ENCODE measurements around the gene TSPAN31.

The TSPAN31 gene

GRCh38 chr12:57729321-57729844 lies 15.5 kb upstream of the TSPAN31 start:
- DNase-seq (ENCODE audit: low read depth, low spot score) = no peak
- no peaks in the 10 kb centered on the region for H3K9me3 ChIP-seq (ENCODE audit: control insufficient read depth, insufficient read depth, low read length)
- WGBS (ENCODE audit: insufficient coverage, insufficient read length) = no CpG with 5 or more reads among the region's 5 CpGs
- no peak overlapping the region for H3K4me3 ChIP-seq (ENCODE audit: low read length)
- peaks cover 40% of the 10 kb centered on the region for H3K27me3 ChIP-seq (ENCODE audit: control insufficient read depth, insufficient read depth, low read length)
- H3K27ac ChIP-seq (ENCODE audit: low read length) = no peak overlapping the region
- no peaks in the 10 kb centered on the region; the same call in 1 of the 2 replicates for H3K36me3 ChIP-seq (ENCODE audit: control insufficient read depth, insufficient read depth, low read length)
- H3K4me1 ChIP-seq (ENCODE audit: control insufficient read depth, insufficient read depth, low read length) = peaks cover 8% of the 10 kb centered on the region

GRCh38 chr12:57730336-57731067 lies 14.3 kb upstream of the TSPAN31 start:
- H3K27me3 ChIP-seq (ENCODE audit: control insufficient read depth, insufficient read depth, low read length) = peaks cover 48% of the 10 kb centered on the region
- H3K4me3 ChIP-seq (ENCODE audit: low read length) = no peak overlapping the region
- H3K36me3 ChIP-seq (ENCODE audit: control insufficient read depth, insufficient read depth, low read length) = no peaks in the 10 kb centered on the region; the same call in 1 of the 2 replicates
- no peak overlapping the region for H3K27ac ChIP-seq (ENCODE audit: low read length)
- no CpG with 5 or more reads among the region's 13 CpGs for WGBS (ENCODE audit: insufficient coverage, insufficient read length)
- H3K9me3 ChIP-seq (ENCODE audit: control insufficient read depth, insufficient read depth, low read length) = no peaks in the 10 kb centered on the region
- peaks cover 9% of the 10 kb centered on the region for H3K4me1 ChIP-seq (ENCODE audit: control insufficient read depth, insufficient read depth, low read length)
- no peak for DNase-seq (ENCODE audit: low read depth, low spot score)

DNA sequence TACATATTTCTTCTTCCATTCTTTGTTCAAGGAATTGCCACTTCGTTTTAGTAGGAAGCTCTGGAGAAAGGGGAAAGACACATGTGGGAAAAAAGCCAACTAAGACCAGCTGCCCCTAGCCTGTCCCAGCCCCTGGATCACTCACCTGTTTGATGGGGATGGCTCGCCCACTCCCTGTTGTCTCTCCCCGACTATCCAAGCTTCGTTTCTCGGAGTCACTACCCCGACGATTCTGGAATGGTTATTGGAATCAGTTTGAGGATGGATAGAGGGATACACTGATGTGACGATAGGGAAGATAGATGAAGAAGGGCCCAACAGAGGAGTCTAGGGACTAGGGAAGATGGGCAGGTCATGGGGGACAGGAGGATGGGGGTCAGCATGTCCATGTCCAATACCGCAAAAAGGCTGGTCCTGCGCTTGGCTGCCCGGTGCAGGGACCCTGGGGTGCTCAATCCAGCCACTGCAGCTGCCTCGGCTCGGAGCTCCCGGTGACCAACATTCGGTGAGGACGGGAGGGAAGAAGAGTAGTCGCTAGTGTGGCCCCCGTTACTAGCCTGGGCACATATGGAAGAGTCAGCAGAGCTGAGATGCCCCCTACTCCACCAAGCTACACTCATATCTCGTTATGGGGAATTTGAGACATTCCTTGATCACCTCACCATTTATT lies 13.3 kb upstream of the TSPAN31 start:
- WGBS (ENCODE audit: insufficient coverage, insufficient read length) = no CpG with 5 or more reads among the region's 19 CpGs

GRCh38 chr12:57732270-57732669 lies 12.6 kb upstream of the TSPAN31 start:
- Histone ChIP-seq H3K4me1 (ENCODE audit: control insufficient read depth, insufficient read depth, low read length) (peaks cover 5% of the 10 kb centered on the region), H3K9me3 (ENCODE audit: control insufficient read depth, insufficient read depth, low read length) (no peaks in the 10 kb centered on the region), H3K27ac (ENCODE audit: low read length) (no peak overlapping the region), H3K4me3 (ENCODE audit: low read length) (no peak overlapping the region), H3K36me3 (ENCODE audit: control insufficient read depth, insufficient read depth, low read length) (no peaks in the 10 kb centered on the region), H3K27me3 (ENCODE audit: control insufficient read depth, insufficient read depth, low read length) (peaks cover 53% of the 10 kb centered on the region)
- WGBS (ENCODE audit: insufficient coverage, insufficient read length) = no CpG with 5 or more reads among the region's 4 CpGs
- no peak for DNase-seq (ENCODE audit: low read depth, low spot score)

More for the DNA sequence above, 13.3 kb upstream of the TSPAN31 start:
- DNase-seq (ENCODE audit: low read depth, low spot score) = no peak
- no peaks in the 10 kb centered on the region; the same call in 1 of the 2 replicates for H3K36me3 ChIP-seq (ENCODE audit: control insufficient read depth, insufficient read depth, low read length)
- no peaks in the 10 kb centered on the region for H3K9me3 ChIP-seq (ENCODE audit: control insufficient read depth, insufficient read depth, low read length)
- H3K27me3 ChIP-seq (ENCODE audit: control insufficient read depth, insufficient read depth, low read length) = peaks cover 53% of the 10 kb centered on the region
- peaks cover 9% of the 10 kb centered on the region for H3K4me1 ChIP-seq (ENCODE audit: control insufficient read depth, insufficient read depth, low read length)
- no peak overlapping the region for H3K27ac ChIP-seq (ENCODE audit: low read length)
- no peak overlapping the region for H3K4me3 ChIP-seq (ENCODE audit: low read length)

- DNase-seq (ENCODE audit: low read depth, low spot score) = no peak
- no peaks in the 10 kb centered on the region for H3K9me3 ChIP-seq (ENCODE audit: control insufficient read depth, insufficient read depth, low read length)
- H3K27ac ChIP-seq (ENCODE audit: low read length) = no peak overlapping the region
- peaks cover 53% of the 10 kb centered on the region for H3K27me3 ChIP-seq (ENCODE audit: control insufficient read depth, insufficient read depth, low read length)
- H3K4me3 ChIP-seq (ENCODE audit: low read length) = no peak overlapping the region
- no CpG with 5 or more reads among the region's 11 CpGs for WGBS (ENCODE audit: insufficient coverage, insufficient read length)
- H3K36me3 ChIP-seq (ENCODE audit: control insufficient read depth, insufficient read depth, low read length) = no peaks in the 10 kb centered on the region
- H3K4me1 ChIP-seq (ENCODE audit: control insufficient read depth, insufficient read depth, low read length) = peaks cover 3% of the 10 kb centered on the region; the same call in 1 of the 2 replicates
Measured at GRCh38 chr12:57732726-57733593, 11.9 kb upstream of the TSPAN31 start.

GRCh38 chr12:57733928-57734327 lies 10.9 kb upstream of the TSPAN31 start:
- Histone ChIP-seq H3K4me3 (ENCODE audit: low read length) (no peak overlapping the region), H3K9me3 (ENCODE audit: control insufficient read depth, insufficient read depth, low read length) (no peaks in the 10 kb centered on the region), H3K27me3 (ENCODE audit: control insufficient read depth, insufficient read depth, low read length) (peaks cover 52% of the 10 kb centered on the region), H3K4me1 (ENCODE audit: control insufficient read depth, insufficient read depth, low read length) (peaks cover 3% of the 10 kb centered on the region; the same call in 1 of the 2 replicates), H3K27ac (ENCODE audit: low read length) (no peak overlapping the region), H3K36me3 (ENCODE audit: control insufficient read depth, insufficient read depth, low read length) (no peaks in the 10 kb centered on the region)
- DNase-seq (ENCODE audit: low read depth, low spot score) = no peak
- no CpG with 5 or more reads among the region's 6 CpGs for WGBS (ENCODE audit: insufficient coverage, insufficient read length)

DNA sequence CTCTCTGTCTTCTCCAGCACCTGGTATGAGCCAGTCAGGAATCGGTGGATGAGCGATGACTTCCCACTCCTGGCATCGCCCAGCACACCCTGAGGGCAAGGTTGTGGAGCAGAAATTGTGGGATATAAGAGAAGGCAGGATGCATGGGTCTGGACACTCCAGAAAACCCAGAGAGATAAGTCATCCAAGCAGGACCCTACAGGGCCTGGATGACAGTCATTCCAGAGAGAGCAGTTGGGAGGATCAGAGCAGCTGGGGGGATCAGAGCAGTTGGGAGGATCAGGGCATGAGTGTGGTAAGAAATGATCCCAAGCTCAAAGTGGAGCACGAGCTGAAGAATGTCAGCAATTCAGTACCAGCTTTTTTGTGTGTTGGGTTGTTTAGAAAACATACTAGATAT lies 10.2 kb upstream of the TSPAN31 start:
- Histone ChIP-seq H3K36me3 (ENCODE audit: control insufficient read depth, insufficient read depth, low read length) (no peaks in the 10 kb centered on the region), H3K9me3 (ENCODE audit: control insufficient read depth, insufficient read depth, low read length) (no peaks in the 10 kb centered on the region), H3K27me3 (ENCODE audit: control insufficient read depth, insufficient read depth, low read length) (peaks cover 56% of the 10 kb centered on the region), H3K4me1 (ENCODE audit: control insufficient read depth, insufficient read depth, low read length) (peaks cover 3% of the 10 kb centered on the region; the same call in 1 of the 2 replicates), H3K4me3 (ENCODE audit: low read length) (no peak overlapping the region), H3K27ac (ENCODE audit: low read length) (no peak overlapping the region)
- no peak for DNase-seq (ENCODE audit: low read depth, low spot score)
- WGBS (ENCODE audit: insufficient coverage, insufficient read length) = no CpG with 5 or more reads among the region's 4 CpGs

DNA sequence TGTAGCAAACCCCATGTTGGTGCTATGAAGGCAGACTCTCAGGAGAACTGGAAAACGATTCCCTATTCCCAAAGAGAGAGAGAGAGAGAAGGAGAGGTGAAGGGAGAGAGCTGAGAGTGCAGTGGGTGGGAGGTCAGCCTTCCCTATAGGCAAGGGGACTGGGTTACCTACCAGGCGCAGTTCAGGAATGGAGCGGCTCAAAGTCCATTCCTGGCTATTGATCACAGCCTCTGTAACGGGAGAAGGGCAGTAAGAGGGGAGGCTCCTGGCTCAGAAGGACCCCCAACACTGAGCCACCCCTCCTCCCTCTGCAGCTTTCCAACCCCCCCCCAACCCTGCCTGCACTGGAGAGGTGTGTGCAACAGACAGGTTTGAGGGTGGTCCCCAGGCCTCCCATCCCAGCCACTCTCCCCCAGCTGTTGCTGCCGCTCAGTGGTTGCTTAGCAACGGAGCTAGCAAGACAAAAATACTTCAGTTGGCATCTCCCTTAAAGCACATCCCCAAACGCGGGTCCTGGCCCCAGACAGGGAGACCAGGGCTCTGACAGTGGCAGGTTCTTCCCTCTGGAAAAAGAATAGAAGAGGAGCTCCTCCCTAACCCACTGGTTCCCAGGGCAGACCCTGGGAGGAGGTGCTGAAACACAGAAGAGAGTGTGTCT lies 9.5 kb upstream of the TSPAN31 start:
- no peak for DNase-seq (ENCODE audit: low read depth, low spot score)
- Histone ChIP-seq H3K36me3 (ENCODE audit: control insufficient read depth, insufficient read depth, low read length) (no peaks in the 10 kb centered on the region), H3K27me3 (ENCODE audit: control insufficient read depth, insufficient read depth, low read length) (peaks cover 60% of the 10 kb centered on the region), H3K9me3 (ENCODE audit: control insufficient read depth, insufficient read depth, low read length) (no peaks in the 10 kb centered on the region), H3K4me1 (ENCODE audit: control insufficient read depth, insufficient read depth, low read length) (peaks cover 3% of the 10 kb centered on the region; the same call in 1 of the 2 replicates), H3K27ac (ENCODE audit: low read length) (no peak overlapping the region), H3K4me3 (ENCODE audit: low read length) (no peak overlapping the region; the same call in 1 of the 2 replicates)
- WGBS (ENCODE audit: insufficient coverage, insufficient read length) = no CpG with 5 or more reads among the region's 8 CpGs

DNA sequence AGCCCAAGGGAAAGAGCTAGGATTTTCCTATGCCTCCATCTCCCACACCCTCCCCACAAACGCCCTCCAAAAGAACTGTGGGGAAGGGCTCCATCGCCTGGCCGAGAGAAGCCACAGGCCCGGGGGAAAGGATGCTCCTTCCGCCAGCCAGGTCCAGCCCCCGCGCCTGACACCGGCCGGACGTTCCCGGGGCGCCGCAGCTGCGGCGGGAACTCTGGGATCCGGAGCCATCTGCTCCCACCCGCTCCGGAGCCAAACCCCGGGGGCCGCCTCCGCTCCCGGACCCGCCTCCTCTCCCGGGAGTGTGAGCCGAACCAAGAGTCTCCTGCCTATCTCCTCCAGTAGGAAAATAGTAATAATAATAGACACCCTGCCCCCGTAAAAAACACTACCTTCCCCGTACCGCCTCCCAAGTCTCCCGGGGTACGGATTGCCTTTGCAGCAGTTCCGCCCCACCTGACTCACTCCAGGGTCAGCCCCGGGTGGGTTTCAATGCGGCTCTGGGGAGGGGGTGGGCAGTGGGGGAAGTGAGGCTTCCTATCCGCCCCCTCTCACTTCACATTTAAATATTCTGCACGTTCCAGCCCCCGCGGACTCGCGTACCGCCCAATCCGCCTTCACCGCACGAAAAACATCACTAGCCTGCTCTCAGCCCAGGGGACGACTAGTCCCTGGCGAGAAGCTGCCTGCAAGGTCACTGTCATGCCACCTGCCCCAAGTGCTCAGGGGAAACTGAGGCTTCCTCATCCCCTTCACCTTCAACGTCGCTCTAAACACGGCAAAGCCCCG lies 8.7 kb upstream of the TSPAN31 start:
- no peak overlapping the region for H3K27ac ChIP-seq (ENCODE audit: low read length)
- H3K36me3 ChIP-seq (ENCODE audit: control insufficient read depth, insufficient read depth, low read length) = no peaks in the 10 kb centered on the region
- H3K4me3 ChIP-seq (ENCODE audit: low read length) = peak overlapping the region; percentile 19; the same call in 1 of the 2 replicates
- H3K9me3 ChIP-seq (ENCODE audit: control insufficient read depth, insufficient read depth, low read length) = no peaks in the 10 kb centered on the region
- no CpG with 5 or more reads among the region's 49 CpGs for WGBS (ENCODE audit: insufficient coverage, insufficient read length)
- peaks cover 3% of the 10 kb centered on the region; the same call in 1 of the 2 replicates for H3K4me1 ChIP-seq (ENCODE audit: control insufficient read depth, insufficient read depth, low read length)
- H3K27me3 ChIP-seq (ENCODE audit: control insufficient read depth, insufficient read depth, low read length) = peaks cover 68% of the 10 kb centered on the region
- no peak for DNase-seq (ENCODE audit: low read depth, low spot score)
